Activated naive CD4-positive, alpha-beta T cell treated with Interleukin-2 at 50 U/mL for 16 hours (primary cell): Measurements from ENCODE around the gene TMEM184A.
"Not testable (repeated sequence)": the region's sequence is repeated elsewhere in the genome, so short reads cannot be mapped to it uniquely, and the experiment has no call there.

Experiments
- DNase-seq: peaks from one replicate; pipeline ENCODE4 v3.0.0-alpha.2; 2020

The TMEM184A gene

DNA sequence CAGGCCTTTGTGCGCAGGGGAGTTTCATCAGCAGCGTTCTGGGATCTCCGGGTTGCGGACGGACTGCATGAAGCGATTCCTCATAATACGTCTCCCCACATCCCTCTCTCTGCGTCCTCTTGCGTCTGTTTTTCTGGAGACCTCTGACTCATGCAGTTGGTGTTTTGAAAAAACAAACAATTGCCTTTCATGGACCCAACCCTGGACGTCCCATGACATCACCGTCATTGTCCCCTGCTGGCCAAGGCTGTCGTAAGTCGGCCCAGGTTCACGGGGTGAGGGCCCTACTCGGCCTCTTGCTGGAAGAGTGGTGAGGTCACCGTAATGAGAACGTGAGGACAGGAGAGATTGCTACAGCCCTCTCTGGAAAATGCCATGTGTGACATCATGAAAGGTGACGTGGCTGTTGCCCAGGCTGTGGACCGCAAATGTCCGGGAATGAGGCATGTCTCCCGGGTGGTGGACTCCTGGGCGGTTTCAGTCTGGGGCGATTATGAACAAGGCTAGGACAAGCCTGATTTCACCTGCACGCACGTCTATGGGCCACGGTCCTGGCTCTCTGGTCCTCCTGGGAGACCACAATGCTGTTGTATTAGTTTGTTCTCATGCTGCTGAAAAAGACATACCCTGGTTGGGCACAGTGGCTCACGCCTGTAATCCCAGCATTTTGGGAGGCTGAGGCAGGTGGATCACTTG is 35.3 kb downstream of the TMEM184A start:
- no peak for DNase-seq

DNA sequence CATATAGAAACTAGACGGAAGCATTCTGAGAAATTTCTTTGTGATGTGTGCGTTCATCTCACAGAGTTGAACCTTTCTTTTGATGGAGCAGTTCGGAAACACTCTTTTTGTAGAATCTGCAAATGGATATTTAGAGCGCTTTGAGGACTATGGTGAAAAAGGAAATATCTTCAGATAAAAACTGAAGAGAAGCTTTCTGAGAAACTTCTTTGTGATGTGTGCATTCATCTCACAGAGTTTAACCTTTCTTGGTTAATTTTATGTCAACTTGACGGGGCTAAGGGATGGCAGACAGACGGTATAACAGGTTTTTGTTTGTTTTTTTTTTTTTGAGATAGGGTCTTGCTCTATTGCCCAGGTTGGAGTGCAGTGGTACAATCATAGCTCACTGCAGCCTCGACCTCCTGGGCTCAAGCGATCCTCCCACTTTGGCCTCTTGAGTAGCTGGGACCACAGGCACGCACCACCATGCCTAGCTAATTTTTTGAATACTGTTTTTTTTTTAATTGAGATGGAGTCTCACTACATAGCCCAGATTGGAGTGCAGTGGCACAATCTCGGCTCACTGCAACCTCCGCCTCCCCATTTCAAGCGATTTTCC is 36.6 kb downstream of the TMEM184A start:
- not testable (repeated sequence) for DNase-seq

DNA sequence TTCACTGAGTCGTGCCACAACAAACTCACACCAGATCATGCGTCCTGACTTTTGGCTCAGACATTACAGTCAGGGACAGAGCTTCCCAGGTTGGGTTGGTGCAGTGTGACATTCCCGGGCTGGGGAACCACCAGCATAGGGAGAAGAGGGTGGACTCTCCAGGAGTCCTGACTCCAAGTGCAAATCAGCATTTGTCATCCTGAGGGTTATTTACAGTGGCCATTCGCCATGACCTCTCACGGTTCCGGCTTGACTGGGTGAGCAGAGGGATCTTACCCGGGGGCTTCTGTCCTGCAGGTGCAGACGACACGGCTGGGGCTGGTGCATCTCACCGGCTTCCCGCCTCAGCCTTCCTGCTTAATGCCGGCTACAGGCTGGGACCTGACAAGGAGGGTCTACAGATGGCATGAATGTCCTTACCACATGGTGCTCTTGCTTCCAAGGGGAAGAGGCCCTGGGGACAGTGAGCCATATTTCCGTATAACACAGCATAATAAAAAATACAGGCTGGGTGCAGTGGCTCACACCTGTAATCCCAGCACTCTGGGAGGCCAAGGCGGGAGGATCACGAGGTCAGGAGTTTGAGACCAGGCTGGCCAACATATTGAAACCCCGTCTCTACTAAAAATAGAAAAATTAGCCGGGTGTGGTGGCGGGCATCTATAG is 39.3 kb downstream of the TMEM184A start:
- DNase-seq = no peak

DNA sequence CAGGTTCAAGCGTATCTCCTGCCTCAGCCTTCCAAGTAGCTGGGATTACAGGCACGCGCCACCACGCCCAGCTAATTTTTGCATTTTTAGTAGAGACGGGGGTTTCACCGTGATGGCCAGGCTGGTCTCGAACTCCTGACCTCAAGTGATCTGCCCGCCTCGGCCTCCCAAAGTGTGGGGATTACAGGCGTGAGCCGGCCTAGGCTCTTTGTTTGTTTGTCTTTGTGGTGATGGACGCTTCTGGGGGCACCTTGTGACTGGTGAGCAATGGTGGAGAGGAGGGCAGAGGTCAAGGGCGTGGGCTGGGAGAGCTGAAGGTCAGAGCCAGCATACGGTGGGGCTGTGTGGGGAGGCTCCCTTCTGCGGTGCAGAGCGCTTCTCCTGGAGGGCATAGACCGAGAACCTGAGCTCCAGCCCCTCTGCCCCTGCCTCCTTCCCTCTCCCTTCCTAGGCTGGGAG is 40.5 kb downstream of the TMEM184A start:
- DNase-seq = not testable (repeated sequence)

DNA sequence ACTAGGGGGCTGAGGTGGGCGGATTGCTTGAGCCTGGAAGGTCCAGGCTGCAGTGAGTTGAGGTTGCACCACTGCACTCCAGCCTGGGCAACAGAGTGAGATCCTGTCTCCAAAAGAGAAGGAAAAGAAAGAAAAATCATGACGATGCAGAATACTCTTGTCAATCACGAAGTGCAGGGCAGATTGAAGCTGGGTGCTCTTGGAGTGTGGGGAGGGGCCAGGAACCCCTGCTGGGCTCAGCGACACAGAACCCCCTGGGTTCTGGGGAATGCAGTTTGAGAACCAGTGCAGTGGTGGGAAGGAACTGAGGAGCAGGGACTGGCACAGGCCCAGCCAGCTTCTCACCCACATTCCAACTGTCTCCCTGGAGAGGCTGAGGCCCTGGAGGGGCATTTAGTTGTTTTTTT is 41.0 kb downstream of the TMEM184A start:
- DNase-seq = no peak

DNA sequence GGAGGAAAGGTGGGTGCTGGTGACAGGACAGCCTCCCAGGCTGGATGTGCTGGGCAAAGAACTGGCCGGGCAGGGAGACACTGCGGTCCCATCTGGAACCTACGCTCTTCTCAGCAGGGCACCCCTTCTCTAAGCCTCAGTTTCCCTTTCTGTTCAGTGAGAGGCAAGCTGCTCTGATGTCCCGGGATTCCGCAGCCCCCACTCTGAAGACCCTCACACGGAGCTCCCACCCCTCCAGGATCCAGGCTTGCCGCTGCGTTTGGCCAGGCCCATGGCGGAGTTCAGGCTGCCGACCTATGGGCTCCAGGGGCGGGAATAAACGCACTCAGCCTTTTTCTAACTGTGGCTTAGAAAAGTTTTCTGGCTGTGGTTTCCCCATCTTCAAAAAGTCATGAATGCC is 41.6 kb downstream of the TMEM184A start:
- DNase-seq = no peak

DNA sequence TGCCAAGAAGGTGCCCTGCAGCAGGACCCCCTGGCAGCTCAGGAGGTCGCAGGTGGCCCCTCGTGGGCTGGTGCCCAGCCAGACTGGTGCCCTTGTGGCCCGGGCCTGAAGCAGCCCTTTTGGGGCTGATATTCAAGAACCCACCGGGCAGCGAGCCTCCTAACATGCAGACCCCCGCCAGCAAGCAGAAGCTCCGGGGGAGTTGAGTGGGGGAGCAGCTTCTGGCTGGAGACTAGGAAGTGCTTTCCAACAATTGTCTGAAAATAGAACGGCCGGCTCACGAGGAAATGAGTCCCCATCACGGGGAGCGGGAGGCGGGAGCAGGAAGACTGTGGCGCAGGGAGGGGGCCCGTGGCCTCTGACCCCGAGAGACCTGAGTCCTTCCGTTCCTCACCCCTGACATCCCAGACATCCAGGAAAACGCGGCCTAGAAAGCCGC is 42.3 kb downstream of the TMEM184A start:
- no peak for DNase-seq

DNA sequence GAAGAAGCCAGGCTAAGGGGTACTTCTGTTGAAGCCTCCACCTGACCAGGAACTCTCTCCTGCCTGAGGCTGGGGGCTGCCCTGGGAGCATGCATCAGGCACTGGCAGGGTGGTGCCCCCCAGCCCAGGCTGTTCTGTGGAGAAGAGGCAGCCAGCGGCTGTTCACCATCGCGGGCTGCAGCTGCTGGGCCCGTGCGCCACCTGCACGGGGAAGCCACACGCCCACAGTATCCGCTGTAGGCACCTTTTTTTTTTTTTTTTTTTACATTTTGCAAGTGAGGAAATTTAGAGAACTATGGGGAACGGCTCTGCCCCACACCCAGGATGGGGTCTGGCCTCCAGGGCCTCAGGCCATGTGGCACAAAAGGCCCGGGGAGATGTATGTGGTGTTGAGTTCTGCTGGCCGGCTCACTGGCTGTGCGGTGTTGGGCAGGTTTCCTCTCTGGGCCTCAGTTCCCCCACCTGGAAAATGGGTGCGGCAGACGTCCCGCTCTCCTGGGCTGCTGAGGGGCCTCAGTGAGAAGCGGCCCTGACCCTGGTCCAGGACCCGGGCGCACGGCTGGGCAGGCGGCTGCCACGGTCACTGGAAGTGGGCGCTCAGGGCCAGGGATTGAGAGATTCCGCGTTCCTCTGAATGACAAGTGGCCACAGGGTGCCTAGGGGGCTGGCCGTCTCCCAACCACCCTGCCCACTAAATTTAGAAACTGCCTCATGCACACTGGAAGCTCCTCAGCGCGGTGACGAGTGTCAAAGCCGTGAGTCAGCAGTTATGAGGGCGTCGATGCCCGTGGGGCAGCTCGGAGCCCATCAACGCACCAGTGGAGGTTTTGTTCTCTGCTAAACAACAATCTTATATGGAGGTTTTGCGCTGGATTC is 43.0 kb downstream of the TMEM184A start:
- peak; percentile 45 for DNase-seq

DNA sequence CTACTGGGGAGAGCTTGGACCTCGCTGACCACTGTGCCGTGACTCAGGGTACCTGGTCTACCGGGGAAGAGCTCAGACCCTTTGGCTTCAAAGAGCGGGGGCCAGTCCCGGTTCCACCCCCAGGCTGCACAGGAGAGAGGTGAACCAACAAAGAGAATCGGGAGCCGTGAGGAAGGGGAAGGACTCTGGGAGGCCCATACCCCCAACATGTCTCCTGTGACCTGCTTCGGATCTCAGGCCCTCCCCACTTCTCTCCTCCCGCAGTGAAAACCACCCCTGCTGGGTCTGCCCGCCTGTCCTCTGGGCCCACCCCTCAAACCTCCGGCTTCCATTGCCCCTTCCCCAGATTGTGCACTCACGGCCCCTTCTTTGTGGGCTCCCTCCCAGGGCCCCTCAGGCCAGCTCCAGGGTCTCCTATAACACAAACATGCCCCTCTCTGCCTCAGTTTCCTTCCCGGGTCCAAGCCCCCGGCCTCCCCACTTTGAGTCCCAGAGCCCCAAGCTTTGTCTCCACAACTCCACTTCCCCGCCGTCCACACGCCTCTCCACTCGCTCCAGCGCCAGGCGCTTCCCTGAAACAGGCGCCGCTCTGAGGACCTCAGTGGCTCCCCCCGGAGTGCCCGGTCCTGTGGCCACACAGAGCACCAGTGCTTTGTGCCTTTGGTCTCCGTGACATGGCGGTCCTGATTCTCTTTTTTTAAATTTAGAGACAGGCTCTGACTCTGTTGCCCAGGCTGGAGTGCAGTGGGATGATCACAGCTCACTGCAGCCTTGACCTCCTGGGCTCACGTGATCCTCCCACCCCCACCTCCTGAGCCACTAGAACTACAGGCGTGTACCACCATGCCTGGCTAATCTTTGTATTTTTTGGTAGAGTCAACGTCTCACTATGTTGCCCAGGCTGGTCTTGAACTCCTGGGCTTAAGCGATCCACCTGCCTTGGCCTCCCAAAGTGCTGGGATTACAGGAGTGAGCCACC is 44.3 kb downstream of the TMEM184A start:
- DNase-seq = no peak

DNA sequence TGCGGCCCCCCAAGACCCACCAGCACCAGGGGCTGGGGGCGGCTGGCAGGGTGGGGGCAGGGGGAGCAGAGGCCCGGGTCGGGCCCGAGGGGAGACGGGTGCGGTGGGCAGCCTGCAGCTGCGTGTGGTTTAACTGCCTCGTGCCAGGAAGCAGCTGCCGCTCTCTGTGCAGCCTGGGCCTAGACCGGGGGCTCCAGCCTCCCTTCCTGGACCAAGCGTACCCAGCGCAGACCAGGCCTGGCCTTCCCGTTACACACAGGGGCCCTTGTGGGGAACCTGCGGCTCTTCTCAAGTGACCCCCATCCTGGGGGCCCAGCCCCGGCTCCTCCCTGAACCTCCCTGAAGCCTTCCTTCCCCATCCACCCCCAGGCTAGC is 45.2 kb downstream of the TMEM184A start:
- no peak for DNase-seq

DNA sequence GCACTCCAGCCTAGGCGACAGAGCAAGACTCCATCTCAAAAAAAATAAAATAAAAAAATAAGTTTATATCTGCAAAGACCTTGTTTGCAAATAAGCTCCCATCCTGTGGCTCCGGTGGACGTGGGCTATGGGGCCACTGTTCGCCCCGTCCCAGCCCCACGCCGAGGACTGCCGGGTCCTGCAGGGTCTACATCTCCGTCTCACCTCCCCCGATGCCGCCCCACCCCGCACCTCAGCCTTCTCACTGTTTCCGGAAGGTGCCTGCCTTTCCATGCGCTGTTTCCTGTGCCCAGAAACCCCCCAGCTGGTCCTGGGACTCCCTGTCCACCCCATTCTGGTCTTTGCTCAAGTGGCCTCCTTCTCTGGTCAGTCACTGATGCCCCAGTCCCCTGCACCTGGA is 46.8 kb downstream of the TMEM184A start:
- DNase-seq = no peak

DNA sequence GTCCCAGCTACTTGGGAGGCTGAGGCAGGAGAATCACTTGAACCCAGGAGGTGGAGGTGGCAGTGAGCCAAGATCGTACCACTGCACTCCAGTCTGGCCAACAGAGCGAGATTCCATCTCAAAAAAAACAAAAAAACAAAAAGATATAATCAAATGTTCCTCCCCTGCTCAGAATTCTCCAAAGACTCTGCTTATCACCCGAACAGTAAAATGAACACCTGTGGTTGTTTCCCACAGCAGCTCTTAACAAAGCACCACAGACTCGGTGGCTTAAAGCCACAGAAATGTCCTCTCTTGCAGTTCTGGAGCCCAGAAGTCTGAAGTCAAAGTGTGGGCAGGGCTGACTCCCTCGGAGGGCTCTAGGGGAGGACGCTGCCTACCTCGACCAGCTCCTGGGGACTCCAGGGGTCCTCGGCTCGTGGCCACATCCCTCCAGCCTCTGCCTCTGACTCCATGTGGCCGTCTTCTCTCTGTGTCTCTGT is 47.7 kb downstream of the TMEM184A start:
- no peak for DNase-seq

DNA sequence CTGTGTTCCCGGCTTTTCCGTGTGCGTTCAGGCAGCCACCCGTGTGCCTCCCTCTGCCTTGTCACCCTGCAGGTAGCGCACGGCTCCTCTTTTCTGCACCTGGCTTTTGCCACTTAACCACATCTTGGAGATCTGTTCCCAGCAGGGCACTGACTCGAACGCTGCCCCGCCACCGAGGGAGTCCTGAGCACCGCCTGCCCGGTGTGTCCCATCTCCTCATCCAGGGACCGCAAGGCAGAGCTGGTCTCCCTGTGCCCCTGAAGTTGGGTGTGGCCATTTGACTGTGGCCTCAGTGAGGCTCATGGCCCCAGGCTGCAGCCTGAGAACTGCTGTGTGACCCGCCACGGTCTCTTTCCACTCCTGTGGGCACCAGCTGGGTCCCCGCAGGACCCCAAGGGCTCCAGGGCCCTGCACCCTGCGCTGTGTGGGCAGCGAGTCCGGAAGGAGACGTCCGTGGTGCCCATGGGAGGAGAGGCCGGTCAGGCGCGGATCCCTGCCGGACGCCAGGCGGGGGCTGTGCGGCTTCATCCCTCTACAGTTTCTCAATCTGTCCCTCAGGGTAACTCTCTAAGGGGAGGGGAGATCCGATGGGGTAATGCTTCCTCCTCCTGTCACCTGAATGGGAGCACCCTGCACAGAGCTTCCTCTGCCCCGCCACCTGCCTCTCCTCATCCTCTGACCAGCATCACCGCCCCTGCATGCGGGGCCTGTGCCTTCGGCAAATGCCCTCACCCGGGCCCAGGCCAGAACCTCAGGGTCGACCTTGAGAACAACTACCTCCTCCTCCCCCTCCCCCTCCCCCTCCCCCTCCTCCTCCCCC is 50.1 kb downstream of the TMEM184A start:
- DNase-seq = no peak

DNA sequence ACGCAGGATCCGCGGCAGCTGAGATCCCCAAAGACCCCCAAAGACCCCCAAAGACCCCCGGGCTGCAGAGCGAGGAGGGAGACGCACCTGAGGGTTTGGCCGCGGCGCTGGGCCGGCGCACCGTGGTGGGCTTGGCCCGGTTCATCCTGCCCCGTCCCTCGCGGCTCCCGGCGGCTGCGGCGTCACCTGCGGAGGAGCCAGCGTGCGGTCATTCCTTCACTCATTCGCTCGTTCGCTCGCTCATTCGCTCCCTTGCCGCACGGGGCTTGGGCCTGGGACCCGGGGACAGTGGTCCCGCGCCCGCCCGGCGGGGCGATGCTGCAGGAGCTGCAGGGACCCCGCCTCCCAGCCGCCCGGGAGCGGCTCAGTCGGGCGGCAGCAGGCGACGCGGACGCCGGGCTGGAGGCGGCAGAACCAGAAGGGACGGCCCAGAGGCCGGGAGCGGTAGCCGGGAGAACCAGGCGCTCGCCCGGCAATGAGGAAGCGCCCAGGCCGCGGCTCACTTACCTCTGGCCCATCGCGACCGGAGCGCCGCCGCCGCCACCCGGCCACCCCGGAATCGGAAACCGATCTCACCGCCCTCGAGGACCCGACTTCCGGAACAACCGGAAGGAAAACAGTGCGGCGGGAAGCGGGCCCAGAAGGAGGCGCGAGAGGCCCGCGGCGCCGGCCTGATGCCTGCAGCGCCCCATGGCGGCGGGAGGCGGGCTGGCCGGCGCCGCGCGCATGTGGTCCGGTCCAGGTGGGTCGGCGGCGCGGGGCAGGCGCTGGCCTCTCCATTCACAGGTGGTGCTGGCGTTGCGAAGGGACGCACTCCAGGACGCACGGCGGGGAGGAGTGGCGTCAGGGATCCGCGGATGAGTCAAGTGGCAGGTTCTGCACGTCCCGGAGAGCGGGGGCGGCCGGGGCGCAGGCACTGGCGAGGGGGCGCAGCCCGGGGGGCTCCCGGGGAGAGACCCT is 51.9 kb downstream of the TMEM184A start, which contains the start of gene INTS1:
INTS1 (minus strand) TSS at position 574 of the 960 bp plus-strand sequence; CDS start at position 145, 429 bp downstream.
- peak; percentile 92 for DNase-seq

DNA sequence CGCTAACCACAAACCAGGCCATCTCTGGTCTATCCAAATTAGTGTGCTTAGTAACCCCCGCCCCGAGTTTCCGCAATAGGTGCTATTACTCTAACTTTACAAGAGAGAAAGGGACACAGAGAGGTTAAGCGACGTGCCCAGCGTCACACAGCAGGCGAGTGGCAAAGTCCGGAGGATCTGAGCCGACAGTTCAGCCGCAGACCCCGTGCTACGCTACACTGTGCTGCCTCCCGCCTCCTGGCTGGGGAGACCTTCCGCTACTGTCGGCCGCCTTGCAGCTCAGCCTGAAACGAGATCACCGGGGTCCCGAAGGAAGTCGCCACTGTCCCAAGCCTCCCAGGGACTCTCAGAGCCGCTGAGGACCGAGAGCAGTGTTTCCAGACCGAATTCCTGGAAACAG is 52.6 kb downstream of the TMEM184A start:
- DNase-seq = no peak

DNA sequence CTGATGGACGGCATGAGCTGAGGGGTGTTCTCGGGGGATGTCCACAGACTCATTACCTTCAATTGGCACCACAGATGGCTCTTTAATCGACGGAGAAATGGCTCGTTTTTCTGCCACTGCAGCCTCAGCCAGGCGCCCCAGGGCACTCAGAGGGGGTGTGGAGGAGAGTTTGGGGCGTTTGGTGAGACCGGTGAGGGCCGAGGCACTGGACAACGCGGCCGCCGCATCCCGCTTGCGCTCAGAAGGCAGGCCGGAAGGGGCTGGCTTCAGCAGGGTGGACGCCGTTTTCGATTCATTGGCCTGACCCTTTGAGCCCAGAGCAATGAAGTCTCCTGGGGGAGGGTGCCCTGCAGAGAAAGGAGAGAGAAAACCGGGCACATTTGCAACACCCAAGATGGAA is 53.2 kb downstream of the TMEM184A start:
- DNase-seq = no peak

DNA sequence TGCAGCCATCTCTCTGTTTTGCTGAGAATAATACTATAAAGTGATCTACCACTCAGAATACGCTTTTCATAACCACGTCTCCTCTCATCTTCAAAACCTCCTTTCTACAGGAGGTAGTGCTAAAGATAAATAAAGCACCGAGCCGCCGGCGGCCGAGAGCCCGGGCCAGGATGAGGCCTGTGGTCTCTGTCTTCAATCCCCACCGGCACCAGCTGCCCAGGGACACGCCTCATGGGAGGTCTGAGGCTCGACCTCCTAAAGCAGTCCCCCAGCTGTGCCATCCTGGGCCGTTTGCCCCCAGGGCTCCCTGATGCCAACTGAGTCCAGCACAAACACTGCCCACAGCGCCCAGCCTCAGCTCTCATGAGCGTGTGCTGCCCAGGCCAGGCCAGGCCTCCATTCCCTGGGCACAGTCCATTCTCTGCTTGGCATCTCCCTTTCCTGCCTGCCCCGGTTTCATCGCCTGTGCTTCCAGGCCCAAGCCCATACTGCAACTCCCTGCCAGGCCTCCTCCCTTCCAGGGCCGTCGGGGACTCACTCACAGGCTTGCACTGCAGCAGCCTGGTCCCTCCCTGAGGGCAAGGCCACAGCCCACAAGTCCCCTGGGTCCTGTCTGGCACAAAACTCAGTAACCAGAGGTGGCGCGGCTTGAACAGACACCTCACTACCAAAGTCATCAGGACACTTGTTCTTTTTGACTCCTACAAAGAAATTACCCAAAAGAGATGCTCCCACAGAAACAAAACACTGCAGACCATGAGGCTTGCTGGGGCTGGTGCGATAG is 54.3 kb downstream of the TMEM184A start:
- DNase-seq = no peak

DNA sequence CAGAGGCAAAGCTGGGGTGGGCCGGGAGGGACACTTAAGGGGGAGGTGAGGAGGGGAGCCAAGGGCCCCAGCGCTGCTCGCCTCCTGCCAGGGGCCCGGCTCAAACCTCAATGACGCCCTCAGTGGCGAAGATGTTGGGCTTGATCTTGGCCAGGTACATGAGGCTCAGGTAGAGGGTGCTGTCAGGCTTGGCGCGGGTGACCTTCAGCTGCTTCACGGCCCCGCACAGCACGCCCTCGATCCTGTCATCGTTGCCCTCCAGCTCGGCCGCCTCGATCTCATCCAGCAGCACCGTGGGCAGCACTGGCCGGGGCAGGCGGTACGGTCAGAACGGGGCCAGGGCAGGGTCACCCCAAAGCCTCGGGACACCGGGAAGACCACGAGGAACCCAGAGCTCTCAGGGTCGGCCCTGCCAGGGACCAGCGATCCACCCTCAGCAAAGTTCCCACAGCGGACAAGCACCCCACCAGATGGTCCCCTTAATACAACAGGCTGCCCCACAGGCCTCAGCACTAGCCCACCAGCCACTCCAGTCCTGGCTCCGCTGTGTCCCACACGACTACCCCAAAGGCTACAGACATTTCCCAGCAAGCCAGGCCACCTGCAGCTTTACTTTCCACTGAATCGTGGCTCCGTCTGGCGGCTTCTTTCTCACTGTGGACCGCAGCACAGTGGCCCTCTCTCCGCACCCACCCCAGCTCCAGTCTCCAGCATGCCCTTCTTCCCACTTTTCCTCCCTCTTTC is 55.8 kb downstream of the TMEM184A start:
- DNase-seq = no peak
